ENCODE measurements around the gene ALPL. TPM values are rescaled to one million over a fixed set of nuclear protein-coding genes. Genes with fewer than 3 reads are reported as not detected.

The ALPL gene
- total and polyA plus RNA-seq, 10 donors = 19.5 to 222 (median 58.1) TPM

DNA sequence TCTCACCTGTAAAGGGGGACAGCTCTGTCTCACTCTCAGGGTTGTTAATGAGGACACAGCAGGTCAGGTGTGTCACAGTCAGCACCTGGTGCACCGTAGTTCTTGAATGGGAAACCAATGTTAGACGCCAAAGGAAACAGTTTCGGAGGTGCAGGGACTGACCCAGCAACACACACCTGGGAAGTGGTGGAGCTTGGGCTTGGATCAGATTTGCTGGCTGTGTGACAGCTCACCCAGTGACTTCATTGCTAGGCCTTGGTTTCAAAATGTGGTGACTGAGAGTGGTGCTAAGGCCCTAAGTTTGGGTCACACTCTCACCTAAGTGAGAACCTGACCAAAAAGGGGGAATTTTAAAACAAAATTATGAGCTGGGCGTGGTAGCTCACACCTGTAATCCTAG lies 34.9 kb downstream of the ALPL start:
- DNase-seq = no peak
- H3K36me3 ChIP-seq = no peaks in the 10 kb centered on the region
- intact Hi-C loops (cut with DNase I; ENCODE audit: low total_unique reads) = no loop called here
- TF ChIP-seq POLR2AphosphoS5 (IDR thresholded peaks at IDR 0.05) (no peak), POLR2A (IDR thresholded peaks at IDR 0.05) (no peak)
- TF ChIP-seq, protein P1, sequence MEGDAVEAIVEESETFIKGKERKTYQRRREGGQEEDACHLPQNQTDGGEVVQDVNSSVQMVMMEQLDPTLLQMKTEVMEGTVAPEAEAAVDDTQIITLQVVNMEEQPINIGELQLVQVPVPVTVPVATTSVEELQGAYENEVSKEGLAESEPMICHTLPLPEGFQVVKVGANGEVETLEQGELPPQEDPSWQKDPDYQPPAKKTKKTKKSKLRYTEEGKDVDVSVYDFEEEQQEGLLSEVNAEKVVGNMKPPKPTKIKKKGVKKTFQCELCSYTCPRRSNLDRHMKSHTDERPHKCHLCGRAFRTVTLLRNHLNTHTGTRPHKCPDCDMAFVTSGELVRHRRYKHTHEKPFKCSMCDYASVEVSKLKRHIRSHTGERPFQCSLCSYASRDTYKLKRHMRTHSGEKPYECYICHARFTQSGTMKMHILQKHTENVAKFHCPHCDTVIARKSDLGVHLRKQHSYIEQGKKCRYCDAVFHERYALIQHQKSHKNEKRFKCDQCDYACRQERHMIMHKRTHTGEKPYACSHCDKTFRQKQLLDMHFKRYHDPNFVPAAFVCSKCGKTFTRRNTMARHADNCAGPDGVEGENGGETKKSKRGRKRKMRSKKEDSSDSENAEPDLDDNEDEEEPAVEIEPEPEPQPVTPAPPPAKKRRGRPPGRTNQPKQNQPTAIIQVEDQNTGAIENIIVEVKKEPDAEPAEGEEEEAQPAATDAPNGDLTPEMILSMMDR (IDR thresholded peaks at IDR 0.05 in 8 of 11, conservative IDR thresholded peaks at IDR 0.05 in 3 of 11) = no peak
- peaks cover 0 to 78% (median 27%) of the 10 kb centered on the region in 6 donors for H3K4me1 ChIP-seq
- H3K27me3 ChIP-seq (replicated peaks in 1 of 7) = peaks cover 0 to 15% (median 0%) of the 10 kb centered on the region in 7 donors
- WGBS, 5 donors = 88 to 95% (median 89%) methylated on average over 4 of the region's 4 CpGs
- no peaks in the 10 kb centered on the region for H3K9me3 ChIP-seq
- no peak overlapping the region for H3K4me3 ChIP-seq
- peak overlapping the region in 2 of 8 donors; percentile 87 to 90 for H3K27ac ChIP-seq

DNA sequence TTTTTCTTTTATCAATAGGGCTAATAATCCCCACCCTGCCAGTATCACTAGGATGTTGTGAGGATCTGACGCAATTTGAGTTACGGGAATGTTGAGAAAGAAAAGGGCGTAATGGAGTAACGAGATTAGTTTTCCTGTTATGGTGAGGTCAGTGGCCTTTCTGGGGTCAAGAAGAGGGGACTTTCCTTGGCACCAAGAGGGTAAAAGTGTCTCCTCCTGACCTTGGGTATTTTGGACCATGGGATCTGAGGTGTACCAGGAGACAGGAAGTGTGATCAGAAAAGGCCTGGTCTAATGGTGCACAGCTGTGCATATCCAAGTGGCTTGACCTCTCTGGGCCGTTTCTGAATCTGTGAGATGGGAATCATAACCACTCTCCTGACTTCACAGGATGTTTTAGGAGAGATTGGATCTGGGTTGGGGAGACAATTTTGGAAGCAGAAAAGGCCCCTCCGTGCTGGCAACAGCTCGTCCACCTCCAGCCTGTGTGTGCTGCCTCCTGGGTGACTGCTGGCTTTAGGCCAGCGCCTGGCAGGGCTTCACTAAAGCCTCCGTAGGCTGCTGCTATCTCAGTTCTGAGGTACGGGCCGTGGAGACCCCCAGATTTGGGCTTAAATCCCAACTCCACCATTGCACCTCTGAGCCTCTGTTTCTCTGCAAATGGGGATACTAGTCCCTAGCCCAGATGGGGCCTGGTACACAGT lies 37.1 kb downstream of the ALPL start:
- Histone ChIP-seq H3K27ac (peak overlapping the region in 6 of 8 donors; percentile 7 to 90 (median 72)), H3K27me3 (replicated peaks in 1 of 7) (peaks cover 0 to 1% (median 0%) of the 10 kb centered on the region in 7 donors), H3K9me3 (no peaks in the 10 kb centered on the region), H3K4me3 (no peak overlapping the region), H3K4me1 (peaks cover 0 to 69% (median 19%) of the 10 kb centered on the region in 6 donors), H3K36me3 (no peaks in the 10 kb centered on the region)
- intact Hi-C loops (cut with DNase I; ENCODE audit: low total_unique reads) = no loop called here
- WGBS, 5 donors = 59 to 78% (median 69%) methylated on average over 10 to 11 of the region's 11 CpGs
- DNase-seq = no peak
- peak in 1 of 3 donors; percentile 75 for TF ChIP-seq POLR2AphosphoS5 (IDR thresholded peaks at IDR 0.05)
- TF ChIP-seq POLR2A (IDR thresholded peaks at IDR 0.05) = no peak
- TF ChIP-seq, protein P1 (IDR thresholded peaks at IDR 0.05 in 8 of 11, conservative IDR thresholded peaks at IDR 0.05 in 3 of 11) = no peak

DNA sequence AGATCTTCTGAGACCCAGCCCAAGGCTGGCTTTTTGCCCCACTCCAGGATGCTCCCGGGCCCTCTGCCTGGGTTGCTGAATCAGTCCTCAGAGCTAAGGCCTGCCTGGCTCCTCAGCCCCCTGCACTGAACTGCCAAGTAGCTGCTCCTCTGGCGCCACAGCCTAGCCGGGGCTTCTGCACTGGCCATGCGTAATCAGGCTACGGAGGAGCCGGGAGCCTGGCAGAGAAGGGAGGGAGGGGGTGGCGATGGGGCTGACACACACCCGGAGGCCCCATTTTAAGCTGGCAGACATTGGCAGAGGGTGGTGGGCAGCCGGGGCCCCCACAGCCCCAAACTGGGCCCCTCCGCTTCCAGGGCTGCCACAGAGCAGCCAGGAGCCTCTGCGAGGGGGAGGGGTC lies 38.7 kb downstream of the ALPL start:
- no peak overlapping the region for H3K4me3 ChIP-seq
- DNase-seq = no peak
- intact Hi-C loops (cut with DNase I; ENCODE audit: low total_unique reads) = no loop called here
- WGBS, 5 donors = 89 to 97% (median 91%) methylated on average over 4 to 11 of the region's 11 CpGs
- no peaks in the 10 kb centered on the region for H3K9me3 ChIP-seq
- peak in 1 of 3 donors; percentile 16 for TF ChIP-seq POLR2AphosphoS5 (IDR thresholded peaks at IDR 0.05)
- TF ChIP-seq, protein P1 (IDR thresholded peaks at IDR 0.05 in 8 of 11, conservative IDR thresholded peaks at IDR 0.05 in 3 of 11) = no peak
- TF ChIP-seq POLR2A (IDR thresholded peaks at IDR 0.05) = no peak
- peak overlapping the region in 4 of 8 donors; percentile 38 to 90 (median 85) for H3K27ac ChIP-seq
- peaks cover 0 to 62% (median 16%) of the 10 kb centered on the region in 6 donors for H3K4me1 ChIP-seq
- peaks cover 0 to 9% (median 0%) of the 10 kb centered on the region in 7 donors for H3K27me3 ChIP-seq (replicated peaks in 1 of 7)
- no peaks in the 10 kb centered on the region for H3K36me3 ChIP-seq

DNA sequence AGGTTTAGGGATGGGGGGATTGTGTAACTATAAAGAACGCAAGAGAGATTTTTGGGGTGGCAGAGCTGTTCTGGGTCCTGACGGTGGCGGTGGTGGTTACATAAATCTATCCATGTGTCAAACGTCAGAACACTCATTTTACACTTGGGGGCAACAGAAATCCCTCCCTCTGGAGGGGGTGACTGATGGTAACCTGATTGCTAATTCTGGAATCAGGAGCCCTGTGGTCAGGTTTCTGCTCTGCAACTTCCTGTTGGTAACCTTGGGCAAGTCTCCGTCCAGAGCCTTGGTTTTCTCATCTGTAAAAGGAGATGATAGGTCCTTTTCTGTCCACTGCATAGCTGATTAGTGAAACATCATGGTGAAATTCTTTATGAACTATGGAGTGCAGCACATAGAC lies 40.9 kb downstream of the ALPL start:
- peaks cover 0 to 59% (median 14%) of the 10 kb centered on the region in 6 donors for H3K4me1 ChIP-seq
- WGBS, 5 donors = 15 to 49% (median 28%) methylated on average over 5 of the region's 5 CpGs
- no peaks in the 10 kb centered on the region for H3K9me3 ChIP-seq
- TF ChIP-seq, protein P1 (IDR thresholded peaks at IDR 0.05 in 8 of 11, conservative IDR thresholded peaks at IDR 0.05 in 3 of 11) = peak in 1 of 11 experiments; percentile 6
- no peak for TF ChIP-seq POLR2A (IDR thresholded peaks at IDR 0.05)
- peak in 1 of 3 donors; percentile 66 for TF ChIP-seq POLR2AphosphoS5 (IDR thresholded peaks at IDR 0.05)
- peak overlapping the region in 6 of 8 donors; percentile 53 to 90 (median 78) for H3K27ac ChIP-seq
- no peak for DNase-seq
- H3K36me3 ChIP-seq = no peaks in the 10 kb centered on the region
- intact Hi-C loops (cut with DNase I; ENCODE audit: low total_unique reads) = no loop called here
- peaks cover 0 to 22% (median 0%) of the 10 kb centered on the region in 7 donors for H3K27me3 ChIP-seq (replicated peaks in 1 of 7)
- no peak overlapping the region for H3K4me3 ChIP-seq
